HG02610 (cell line): Measurements from ENCODE around the gene MPEG1.

Experiments used
- ATAC-seq: cut with Tn5 transposase; IDR thresholded peaks from one replicate; pipeline ENCODE4 v1.9.1; 2021; ENCODE audit warnings: mild to moderate bottlenecking, moderate library complexity; ENCODE audit not compliant: unreplicated experiment

MPEG1 gene

GRCh38 chr11:59191890-59192289, 20.8 kb downstream of the MPEG1 start:
- ATAC-seq = no peak

- ATAC-seq = no peak
These were observed 21.6 kb downstream of the MPEG1 start for GRCh38 chr11:59191095-59191494.

- ATAC-seq = no peak
These were observed 22.7 kb downstream of the MPEG1 start for GRCh38 chr11:59189986-59190385.

GRCh38 chr11:59188954-59189353, 23.8 kb downstream of the MPEG1 start:
- no peak for ATAC-seq

- no peak for ATAC-seq
These were observed 25.1 kb downstream of the MPEG1 start for GRCh38 chr11:59187587-59187986.

GRCh38 chr11:59187035-59187434, 25.7 kb downstream of the MPEG1 start:
- ATAC-seq = no peak

GRCh38 chr11:59186130-59186594, 26.6 kb downstream of the MPEG1 start:
- ATAC-seq = peak; percentile 75

GRCh38 chr11:59185386-59185945, 27.3 kb downstream of the MPEG1 start:
- ATAC-seq = no peak

- ATAC-seq = no peak
These were observed 27.9 kb downstream of the MPEG1 start for GRCh38 chr11:59184691-59185339.

- no peak for ATAC-seq
These were observed 29.0 kb downstream of the MPEG1 start for GRCh38 chr11:59183771-59184170.

- ATAC-seq = peak; percentile 39
These were observed 30.1 kb downstream of the MPEG1 start for GRCh38 chr11:59182457-59183151.

- ATAC-seq = no peak
These were observed 30.8 kb downstream of the MPEG1 start for GRCh38 chr11:59181746-59182456.

- no peak for ATAC-seq
These were observed 31.8 kb downstream of the MPEG1 start for GRCh38 chr11:59180907-59181306.

GRCh38 chr11:59180168-59180776, 32.5 kb downstream of the MPEG1 start:
- ATAC-seq = no peak

- no peak for ATAC-seq
These were observed 33.6 kb downstream of the MPEG1 start for GRCh38 chr11:59179121-59179520.

- ATAC-seq = no peak
These were observed 34.3 kb downstream of the MPEG1 start for GRCh38 chr11:59178402-59178801.

GRCh38 chr11:59176330-59176729, 36.4 kb downstream of the MPEG1 start:
- ATAC-seq = no peak

- ATAC-seq = no peak
These were observed 37.6 kb downstream of the MPEG1 start for GRCh38 chr11:59175091-59175501.

- no peak for ATAC-seq
These were observed 38.1 kb downstream of the MPEG1 start for GRCh38 chr11:59174664-59175033.

- no peak for ATAC-seq
These were observed 38.6 kb downstream of the MPEG1 start for GRCh38 chr11:59173964-59174663.
